Stimulated activated CD4-positive, alpha-beta T cell treated with anti-CD3 and anti-CD28 coated beads, Interleukin-4, amount 100 ng/mL, for 48 hours (primary cell): ENCODE data around the gene LTF.
"Not testable (repeated sequence)": the region's sequence is repeated elsewhere in the genome, so short reads cannot be mapped to it uniquely, and the experiment has no call there.

Source experiments
- DNase-seq, 2 donors: peaks; one replicate each; pipeline ENCODE4 v3.0.0-alpha.2; 2020; ENCODE audit warnings: low read depth in 2 of 2

Gene LTF

GRCh38 chr3:46442576-46443530, 21.9 kb downstream of the LTF start:
- peak in 1 of 2 donors; percentile 12 for DNase-seq

- peak in 1 of 2 donors; percentile 9 for DNase-seq
Measured at GRCh38 chr3:46440531-46441294, 24.0 kb downstream of the LTF start.

- DNase-seq = no peak
Measured at GRCh38 chr3:46438831-46439230, 25.9 kb downstream of the LTF start.

- DNase-seq = no peak
Measured at GRCh38 chr3:46435081-46435726, 29.5 kb downstream of the LTF start.

GRCh38 chr3:46433841-46434240, 30.9 kb downstream of the LTF start:
- no peak for DNase-seq

GRCh38 chr3:46433118-46433517, 31.6 kb downstream of the LTF start:
- DNase-seq = not testable (repeated sequence)

GRCh38 chr3:46431905-46432304, 32.8 kb downstream of the LTF start:
- DNase-seq = not testable (repeated sequence)

GRCh38 chr3:46430879-46431278, 33.8 kb downstream of the LTF start:
- not testable (repeated sequence) for DNase-seq

- DNase-seq = no peak
Measured at GRCh38 chr3:46429671-46430070, 35.0 kb downstream of the LTF start.

GRCh38 chr3:46429250-46429649, 35.5 kb downstream of the LTF start:
- DNase-seq = no peak

GRCh38 chr3:46427916-46428833, 36.5 kb downstream of the LTF start:
- no peak for DNase-seq

GRCh38 chr3:46427404-46427803, 37.3 kb downstream of the LTF start:
- not testable (repeated sequence) for DNase-seq

GRCh38 chr3:46426476-46426875, 38.2 kb downstream of the LTF start:
- DNase-seq = not testable (repeated sequence)

- no peak for DNase-seq
Measured at GRCh38 chr3:46423588-46423987, 41.1 kb downstream of the LTF start.

- DNase-seq = no peak
Measured at GRCh38 chr3:46422617-46423016, 42.1 kb downstream of the LTF start.

- no peak for DNase-seq
Measured at GRCh38 chr3:46420931-46421330, 43.8 kb downstream of the LTF start.

- no peak for DNase-seq
Measured at GRCh38 chr3:46419816-46420215, 44.9 kb downstream of the LTF start.

- no peak for DNase-seq
Measured at GRCh38 chr3:46417841-46418611, 46.7 kb downstream of the LTF start.

- DNase-seq = no peak
Measured at GRCh38 chr3:46416811-46417510, 47.7 kb downstream of the LTF start.
